CD4-positive, alpha-beta T cell treated with Interleukin-21 for 1 hour (primary cell): ENCODE measurements around the gene CAMKMT.

ENCODE experiments used
- DNase-seq: peaks from one replicate; pipeline ENCODE4 v3.0.0-alpha.2; 2020

CAMKMT gene

DNA sequence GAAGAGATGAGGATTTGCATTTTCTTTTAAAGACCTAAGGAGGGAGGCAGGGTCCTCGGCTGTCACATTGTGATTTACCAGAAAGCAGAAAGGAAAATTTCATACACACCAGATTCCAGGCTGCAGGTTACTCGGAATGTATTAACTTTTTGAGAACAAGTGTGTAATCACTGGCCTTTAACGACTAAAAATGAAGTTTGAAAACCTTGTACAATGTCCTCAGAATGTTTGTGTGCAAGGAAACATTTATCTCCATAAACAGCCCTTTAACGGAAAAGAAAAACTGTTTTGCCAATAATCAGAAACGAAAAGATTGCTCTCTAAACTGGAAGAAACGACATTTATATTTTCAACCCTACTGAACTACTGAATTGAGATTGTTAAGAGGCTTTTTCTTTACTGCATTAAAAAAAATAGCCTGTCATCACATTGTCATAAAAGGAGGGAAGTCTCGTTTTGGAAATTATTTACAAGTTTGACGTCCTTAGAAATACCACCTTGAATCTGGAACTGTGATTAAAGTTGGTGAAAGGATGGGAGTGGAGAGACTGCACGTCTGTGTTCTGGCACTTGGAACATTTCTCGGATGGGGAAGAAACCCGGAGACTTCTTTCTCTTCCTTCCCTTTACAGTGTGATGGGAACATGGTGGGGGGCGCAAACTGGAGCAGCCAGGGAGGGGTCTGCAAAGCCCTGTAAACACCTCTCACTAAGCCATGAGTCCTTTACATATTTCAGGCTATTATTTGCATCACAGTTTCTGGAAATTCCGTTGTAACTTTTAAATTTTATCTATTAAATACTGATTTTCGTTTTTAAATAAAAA lies 445.7 kb downstream of the CAMKMT start:
- DNase-seq: no peak

DNA sequence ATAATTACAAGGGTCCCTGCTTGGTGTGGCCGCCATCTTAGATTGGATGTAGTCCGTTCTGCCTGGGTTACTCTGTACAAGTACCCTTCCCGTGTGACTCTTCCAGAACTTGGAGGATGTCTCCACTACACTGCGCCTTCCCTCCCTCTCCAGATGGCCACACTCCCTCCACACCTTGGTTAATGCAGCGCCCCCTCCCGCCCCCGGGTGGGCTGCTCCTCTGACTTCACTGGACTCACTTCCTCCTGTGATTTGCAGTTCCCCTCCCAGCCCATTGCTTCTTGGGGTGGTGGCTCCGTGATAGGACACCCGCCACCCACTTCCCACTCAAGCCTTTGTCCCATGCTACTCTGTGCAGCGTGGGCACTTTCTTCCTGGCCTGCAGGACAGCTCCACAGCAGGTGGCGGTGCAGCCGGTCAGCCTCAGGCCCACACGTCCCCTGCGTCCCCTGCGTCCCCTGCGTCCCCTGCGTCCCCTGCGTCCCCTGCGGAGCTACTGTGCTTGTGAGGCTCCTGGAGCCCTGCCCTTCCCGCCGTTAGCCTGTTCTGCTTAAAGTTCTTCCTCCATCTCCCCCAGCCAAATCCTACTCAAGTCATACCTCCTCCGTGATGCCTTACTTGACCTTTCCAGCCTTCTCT lies 449.3 kb downstream of the CAMKMT start:
- no peak for DNase-seq

DNA sequence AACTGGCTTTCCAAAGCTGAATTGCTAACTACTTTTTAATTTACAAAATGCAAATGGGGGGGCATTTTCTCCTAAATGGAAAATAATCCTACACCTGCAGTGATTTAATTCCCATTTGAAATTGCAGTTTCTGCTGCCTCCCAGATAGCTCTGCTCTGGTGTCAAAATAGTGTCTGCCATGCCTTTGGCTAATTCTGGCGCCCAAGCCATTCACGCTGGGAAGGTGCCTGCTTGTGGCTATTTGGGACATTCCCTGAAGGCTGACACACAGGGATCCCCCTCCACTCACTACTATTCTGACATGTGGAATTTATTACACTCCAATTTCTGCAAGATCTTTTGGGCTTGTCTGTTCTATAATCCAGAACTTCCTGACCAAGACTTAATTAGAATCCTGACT lies 451.4 kb downstream of the CAMKMT start:
- no peak for DNase-seq

DNA sequence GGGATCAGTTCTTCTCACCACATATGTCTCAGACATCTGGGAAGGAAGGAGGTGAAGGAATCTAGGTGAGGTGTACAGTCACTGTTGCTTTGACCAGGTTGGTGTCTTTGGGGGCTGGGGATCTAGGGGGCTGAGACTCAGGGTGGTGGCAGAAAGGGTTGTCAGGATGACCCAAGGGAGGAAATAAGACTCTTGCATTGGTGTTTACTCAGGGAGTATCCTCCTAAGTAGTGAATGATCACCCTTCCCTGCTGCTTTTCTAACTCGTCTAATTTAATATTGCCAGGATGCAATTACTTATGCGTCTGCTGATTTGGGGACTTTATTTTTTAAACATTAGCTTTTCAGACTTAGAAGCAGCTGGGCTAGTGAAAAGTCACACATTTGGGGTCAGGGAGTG lies 451.9 kb downstream of the CAMKMT start:
- no peak for DNase-seq

DNA sequence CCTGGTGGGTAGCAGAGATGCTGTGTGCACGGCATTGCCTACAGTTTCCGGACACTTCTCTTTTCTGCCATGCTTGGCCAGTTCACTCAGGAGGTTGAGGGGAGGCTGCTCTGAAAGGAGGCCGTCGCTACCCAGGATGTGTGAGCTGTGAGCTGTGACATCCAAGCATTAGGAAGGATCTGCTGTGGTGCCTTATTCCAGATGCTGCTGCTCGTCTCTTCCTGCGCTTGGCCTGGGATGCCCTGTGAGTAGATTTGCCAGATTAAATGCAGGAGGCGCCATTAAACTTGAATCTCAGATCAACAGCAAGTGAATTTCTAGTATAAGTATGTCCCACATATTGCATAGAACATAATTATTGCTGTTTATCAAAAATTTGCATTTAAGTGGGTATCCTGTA lies 455.5 kb downstream of the CAMKMT start:
- no peak for DNase-seq

DNA sequence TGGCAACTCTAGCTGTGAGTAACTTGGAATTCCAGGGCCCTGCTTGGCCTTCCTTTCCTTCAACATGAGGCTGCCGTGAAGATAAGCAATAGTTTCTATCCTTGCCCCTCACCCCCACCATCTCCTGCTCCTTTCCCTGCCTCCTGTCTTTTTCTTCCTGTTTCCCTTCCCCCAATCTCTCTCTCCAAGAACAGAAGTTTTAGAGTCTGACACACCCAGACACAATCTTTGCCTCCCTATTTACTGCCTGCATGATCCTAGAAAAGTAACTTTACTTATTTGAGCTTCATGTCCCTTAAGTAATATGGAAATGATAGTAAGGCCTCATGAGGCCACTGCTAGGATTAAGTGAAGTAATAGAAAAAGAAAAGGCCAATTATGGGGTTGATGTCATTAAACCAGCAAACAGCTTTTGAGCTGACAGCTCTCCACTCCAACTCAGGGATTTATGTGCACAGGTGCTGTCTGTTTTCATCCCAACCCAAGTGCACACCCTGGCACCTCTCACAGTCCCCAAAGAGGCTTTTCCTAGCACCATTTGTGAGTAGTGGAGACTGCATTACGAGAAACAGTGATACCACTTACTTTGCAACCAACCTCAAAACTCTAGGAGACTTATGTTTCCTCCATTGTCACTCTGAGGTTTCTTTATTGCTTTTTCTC lies 456.1 kb downstream of the CAMKMT start:
- DNase-seq: no peak

DNA sequence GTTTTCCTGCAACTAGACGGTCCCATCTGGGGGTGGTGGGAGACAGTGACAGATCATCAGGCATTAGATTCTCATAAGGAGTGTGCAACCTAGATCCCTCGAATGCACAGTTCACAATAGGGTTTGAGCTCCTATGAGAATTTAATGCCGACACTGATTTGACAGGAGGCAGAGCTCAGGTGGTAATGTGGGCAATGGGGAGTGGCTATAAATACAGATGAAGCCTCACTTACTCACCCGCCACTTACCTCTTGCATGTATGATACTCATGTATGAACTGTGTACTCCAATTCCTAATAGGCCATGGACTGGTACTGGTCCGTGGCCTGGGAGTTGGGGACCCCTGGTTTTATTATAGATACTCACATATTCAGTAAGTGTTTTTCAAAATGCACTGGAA lies 457.3 kb downstream of the CAMKMT start:
- no peak for DNase-seq

DNA sequence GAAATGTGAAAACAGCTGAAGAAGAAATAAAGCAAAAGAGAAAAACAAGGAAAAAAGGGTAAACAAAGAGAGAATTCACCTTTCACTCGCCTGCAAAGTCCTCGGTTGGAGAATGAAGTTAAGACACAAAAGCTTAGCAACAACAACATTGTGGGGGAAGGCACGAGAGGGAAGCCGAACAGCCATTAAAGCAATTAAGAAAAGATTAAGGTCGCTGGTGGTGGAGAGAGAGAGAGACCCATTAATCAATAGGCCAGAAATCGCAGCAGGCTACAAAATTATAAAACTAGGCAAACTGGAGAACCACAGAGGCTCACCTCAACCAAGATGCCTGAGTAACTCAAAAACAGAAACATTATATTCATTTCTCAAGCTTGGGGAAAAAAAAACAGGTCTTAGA lies 459.8 kb downstream of the CAMKMT start:
- no peak for DNase-seq

DNA sequence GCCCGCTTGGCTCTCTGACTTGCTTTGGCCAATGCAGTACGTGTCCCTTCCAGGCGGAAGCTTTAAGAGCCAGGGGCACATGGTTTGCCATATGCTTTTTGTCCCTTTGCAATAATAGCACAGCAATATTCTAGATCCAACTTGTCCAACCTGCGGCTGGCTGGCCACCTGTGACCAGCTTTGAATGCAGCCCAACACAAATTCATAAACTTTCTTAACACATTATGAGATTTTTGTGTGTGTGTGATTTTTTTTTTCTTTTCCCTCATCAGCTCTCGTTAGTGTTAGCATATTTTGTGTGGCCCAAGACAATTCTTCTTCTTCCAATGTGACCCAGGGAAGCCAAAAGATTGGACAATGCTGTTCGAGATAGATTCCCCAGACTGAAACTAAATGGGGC lies 460.4 kb downstream of the CAMKMT start:
- no peak for DNase-seq
